Nephron progenitor cell (in vitro differentiated cells): Measurements from ENCODE around the gene KDM4B.
A peak's percentile ranks its signal among the peaks of the same experiment; 100 is the strongest.

Experiments
- DNase-seq: peaks from one replicate; pipeline ENCODE4 v3.0.0; 2021
- H3K27ac Mint-ChIP-seq: 2 replicates; pipeline ENCODE4 v1.8.0; 2021; ENCODE audit warnings: mild to moderate bottlenecking, moderate library complexity, mixed read lengths
- H3K27me3 Mint-ChIP-seq: 2 replicates; pipeline ENCODE4 v1.8.0; 2021; ENCODE audit warnings: mild to moderate bottlenecking, low read depth, mixed read lengths; ENCODE audit not compliant: poor library complexity
- H3K36me3 Mint-ChIP-seq: 2 replicates; pipeline ENCODE4 v1.8.0; 2021; ENCODE audit warnings: low read depth, mixed read lengths
- H3K4me1 Mint-ChIP-seq: 2 replicates; pipeline ENCODE4 v1.8.0; 2021; ENCODE audit warnings: mixed read lengths
- H3K4me3 Mint-ChIP-seq: 2 replicates; pipeline ENCODE4 v1.8.0; 2021; ENCODE audit warnings: mild to moderate bottlenecking, moderate library complexity, mixed read lengths
- H3K9me3 Mint-ChIP-seq: 2 replicates; pipeline ENCODE4 v1.8.0; 2021; ENCODE audit warnings: mild to moderate bottlenecking, moderate library complexity, mixed read lengths
- TF ChIP-seq, protein P1 (sequence below): fragments of 200-600 bp; sonication (generic); IDR thresholded peaks from 2 replicates; pipeline ENCODE4 v1.5.0; 2021; ENCODE audit warnings: antibody characterized with exemption

KDM4B gene

DNA sequence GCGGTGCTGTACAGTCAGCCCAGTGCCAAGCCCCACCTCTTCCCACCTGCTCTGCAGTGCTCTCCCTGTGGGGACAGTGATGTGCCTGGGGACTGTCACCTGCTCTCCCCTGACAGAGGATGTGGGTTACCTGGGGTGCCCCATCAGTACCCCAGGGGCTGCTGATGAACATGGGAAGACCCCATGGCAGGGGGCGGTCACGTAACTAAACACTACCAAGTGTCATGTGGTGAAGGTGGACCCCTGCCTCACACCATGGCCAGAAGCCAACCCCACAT, 12.7 kb downstream of the KDM4B start:
- Mint-ChIP-seq H3K4me1 (peaks cover 75% of the 10 kb centered on the region), H3K9me3 (no peaks in the 10 kb centered on the region), H3K4me3 (no peak overlapping the region), H3K36me3 (no peaks in the 10 kb centered on the region), H3K27me3 (no peaks in the 10 kb centered on the region), H3K27ac (no peak overlapping the region)
- DNase-seq = no peak
- TF ChIP-seq, protein P1, sequence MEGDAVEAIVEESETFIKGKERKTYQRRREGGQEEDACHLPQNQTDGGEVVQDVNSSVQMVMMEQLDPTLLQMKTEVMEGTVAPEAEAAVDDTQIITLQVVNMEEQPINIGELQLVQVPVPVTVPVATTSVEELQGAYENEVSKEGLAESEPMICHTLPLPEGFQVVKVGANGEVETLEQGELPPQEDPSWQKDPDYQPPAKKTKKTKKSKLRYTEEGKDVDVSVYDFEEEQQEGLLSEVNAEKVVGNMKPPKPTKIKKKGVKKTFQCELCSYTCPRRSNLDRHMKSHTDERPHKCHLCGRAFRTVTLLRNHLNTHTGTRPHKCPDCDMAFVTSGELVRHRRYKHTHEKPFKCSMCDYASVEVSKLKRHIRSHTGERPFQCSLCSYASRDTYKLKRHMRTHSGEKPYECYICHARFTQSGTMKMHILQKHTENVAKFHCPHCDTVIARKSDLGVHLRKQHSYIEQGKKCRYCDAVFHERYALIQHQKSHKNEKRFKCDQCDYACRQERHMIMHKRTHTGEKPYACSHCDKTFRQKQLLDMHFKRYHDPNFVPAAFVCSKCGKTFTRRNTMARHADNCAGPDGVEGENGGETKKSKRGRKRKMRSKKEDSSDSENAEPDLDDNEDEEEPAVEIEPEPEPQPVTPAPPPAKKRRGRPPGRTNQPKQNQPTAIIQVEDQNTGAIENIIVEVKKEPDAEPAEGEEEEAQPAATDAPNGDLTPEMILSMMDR = no peak

DNA sequence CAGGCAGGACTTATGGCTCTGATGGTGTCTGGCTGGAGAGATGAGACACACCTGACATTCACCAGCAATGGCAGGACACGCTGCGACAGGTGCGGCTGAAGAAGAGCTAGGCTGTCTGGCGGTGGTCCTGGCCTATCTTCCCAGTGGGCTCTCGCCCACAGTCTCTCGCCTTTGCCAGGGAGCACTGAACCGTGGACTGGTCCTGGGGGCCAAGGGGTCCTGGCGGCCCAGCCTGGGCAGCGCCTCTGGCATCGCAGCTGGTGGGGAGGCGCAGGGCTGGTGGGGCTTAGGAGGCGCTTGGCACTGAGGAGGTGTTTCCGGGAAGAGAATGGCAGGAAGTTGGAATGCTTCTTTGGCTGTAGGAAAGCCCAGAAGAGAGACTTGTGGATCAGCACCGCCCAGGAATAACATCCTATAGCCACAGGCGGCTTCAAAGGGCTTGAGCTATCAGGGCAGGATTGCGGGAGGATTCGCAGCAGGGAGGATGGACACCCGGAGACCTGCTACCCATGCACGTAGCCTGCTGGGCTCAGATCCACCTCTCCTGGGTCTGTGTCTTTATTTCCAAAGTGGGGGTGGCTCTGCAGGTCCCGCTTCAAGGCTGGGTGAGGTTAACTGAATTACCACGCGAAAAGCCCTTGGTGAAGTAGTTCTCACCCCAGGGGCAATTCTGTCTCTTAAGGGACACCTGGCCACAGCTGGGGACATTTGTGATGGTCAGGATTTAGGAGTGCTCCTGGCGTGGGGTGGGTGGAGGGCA, 14.6 kb downstream of the KDM4B start:
- no peak for DNase-seq
- Mint-ChIP-seq H3K9me3 (no peaks in the 10 kb centered on the region), H3K27me3 (no peaks in the 10 kb centered on the region), H3K36me3 (no peaks in the 10 kb centered on the region), H3K27ac (peak overlapping the region; percentile 77), H3K4me1 (peaks cover 77% of the 10 kb centered on the region), H3K4me3 (peak overlapping the region; percentile 47)
- TF ChIP-seq, protein P1 = no peak

DNA sequence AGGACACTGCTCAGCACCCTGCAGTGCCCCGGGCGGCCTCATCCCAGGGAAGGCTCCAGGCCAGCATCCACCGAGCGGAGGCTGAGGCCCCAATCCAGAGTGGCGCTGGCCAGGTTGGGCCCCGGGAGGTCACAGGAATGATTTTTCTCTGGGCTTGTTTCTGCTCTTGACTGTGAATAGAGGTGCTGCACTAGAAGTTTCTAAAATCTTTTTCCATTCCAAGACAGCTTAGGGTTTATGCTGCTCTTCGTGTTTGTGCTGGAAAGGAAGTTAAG, 15.1 kb downstream of the KDM4B start:
- peaks cover 81% of the 10 kb centered on the region for H3K4me1 Mint-ChIP-seq
- no peak for DNase-seq
- peak overlapping the region; percentile 58 for H3K4me3 Mint-ChIP-seq
- H3K36me3 Mint-ChIP-seq = no peaks in the 10 kb centered on the region
- H3K9me3 Mint-ChIP-seq = no peaks in the 10 kb centered on the region
- TF ChIP-seq, protein P1 = no peak
- no peaks in the 10 kb centered on the region for H3K27me3 Mint-ChIP-seq
- H3K27ac Mint-ChIP-seq = peak overlapping the region; percentile 97

- H3K27me3 Mint-ChIP-seq = no peaks in the 10 kb centered on the region
- H3K9me3 Mint-ChIP-seq = no peaks in the 10 kb centered on the region
- H3K36me3 Mint-ChIP-seq = no peaks in the 10 kb centered on the region
- H3K4me1 Mint-ChIP-seq = peaks cover 81% of the 10 kb centered on the region
- peak overlapping the region; percentile 97 for H3K27ac Mint-ChIP-seq
- peak overlapping the region; percentile 58 for H3K4me3 Mint-ChIP-seq
- peak; percentile 44 for DNase-seq
- TF ChIP-seq, protein P1 = no peak
Measured at GRCh38 chr19:4984438-4984990, 15.6 kb downstream of the KDM4B start.

DNA sequence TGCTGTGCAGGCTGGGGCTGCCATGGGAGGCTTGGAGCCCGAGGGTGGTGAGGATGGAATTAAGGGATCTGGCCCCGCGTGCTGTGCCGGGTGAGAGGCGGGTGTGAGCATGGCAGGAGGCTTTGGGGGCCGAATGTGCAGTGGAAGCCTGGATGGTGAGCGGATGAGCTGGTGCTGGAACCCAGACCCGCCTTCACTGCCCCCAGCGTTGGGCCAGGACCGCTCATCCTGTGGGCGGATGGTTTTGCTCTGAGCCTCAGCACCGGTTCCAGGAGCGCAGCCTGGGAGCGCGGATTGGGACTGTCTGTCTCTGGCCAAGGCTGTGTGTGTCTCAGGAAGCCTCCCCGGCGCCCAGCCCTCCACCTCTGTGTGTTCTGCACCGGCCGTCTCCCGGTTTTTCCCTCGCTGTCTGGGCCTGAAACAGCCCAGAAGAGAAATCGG, 16.7 kb downstream of the KDM4B start:
- Mint-ChIP-seq H3K27ac (peak overlapping the region; percentile 92), H3K9me3 (no peaks in the 10 kb centered on the region), H3K4me1 (peaks cover 84% of the 10 kb centered on the region), H3K27me3 (no peaks in the 10 kb centered on the region), H3K4me3 (peak overlapping the region; percentile 38), H3K36me3 (peaks cover 7% of the 10 kb centered on the region)
- TF ChIP-seq, protein P1 = no peak
- no peak for DNase-seq

DNA sequence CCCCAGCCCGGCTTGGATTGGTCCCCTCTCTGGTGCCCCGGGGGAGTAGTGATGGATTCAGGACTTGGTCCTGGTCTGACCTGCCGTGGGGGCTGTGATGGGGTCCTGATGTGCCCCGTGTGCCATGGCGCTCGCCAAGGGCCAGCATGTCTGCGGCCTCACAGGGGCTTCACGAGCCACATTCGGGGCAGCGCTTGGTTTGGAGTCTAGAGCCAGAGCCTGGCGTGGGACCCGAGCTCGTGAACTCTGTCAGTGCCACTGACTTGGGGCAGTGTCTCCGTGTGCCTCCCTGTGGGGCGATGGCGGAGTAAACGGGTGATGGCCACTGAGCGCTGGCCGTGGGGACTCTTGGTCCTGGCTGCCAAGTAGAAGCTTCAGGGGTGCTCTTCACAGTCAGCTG, 17.1 kb downstream of the KDM4B start:
- DNase-seq = no peak
- H3K4me1 Mint-ChIP-seq = peaks cover 81% of the 10 kb centered on the region
- peaks cover 8% of the 10 kb centered on the region for H3K36me3 Mint-ChIP-seq
- TF ChIP-seq, protein P1 = no peak
- peak overlapping the region; percentile 38 for H3K4me3 Mint-ChIP-seq
- no peaks in the 10 kb centered on the region for H3K9me3 Mint-ChIP-seq
- H3K27ac Mint-ChIP-seq = peak overlapping the region; percentile 95
- no peaks in the 10 kb centered on the region for H3K27me3 Mint-ChIP-seq
